ENCODE data around the gene NMRAL1. TPM values are rescaled to one million over a fixed set of nuclear protein-coding genes. Genes with fewer than 3 reads are reported as not detected.

NMRAL1 gene
- polyA plus RNA-seq, 3 donors = 39.2 to 57.0 (median 49.4) TPM

DNA sequence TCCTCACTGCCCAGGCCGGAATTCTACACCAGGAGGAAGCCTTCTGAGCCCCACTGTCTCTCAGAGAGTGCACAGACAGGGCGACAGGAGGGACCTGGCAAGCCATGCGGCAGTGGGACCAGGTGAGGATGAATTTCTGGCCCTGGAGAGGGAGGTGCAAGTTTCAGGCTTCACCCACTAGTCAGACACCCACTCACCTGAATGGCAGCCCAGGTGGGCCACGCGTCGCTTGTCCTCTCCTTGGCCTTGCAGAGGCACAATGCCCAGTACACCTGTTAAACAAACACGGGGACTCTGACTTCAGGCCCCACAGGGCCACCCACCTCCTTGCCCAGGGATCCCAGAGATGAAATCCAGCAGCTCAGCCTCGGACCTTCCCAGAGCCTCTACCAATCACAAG lies 62.3 kb downstream of the NMRAL1 start:
- Mint-ChIP-seq H3K4me1 (peaks cover 22% of the 10 kb centered on the region), H3K27ac (peak overlapping the region in 1 of 7 donors; percentile 24), H3K27me3 (ENCODE audit: low read depth in 3 of 3) (peaks cover 0 to 4% (median 0%) of the 10 kb centered on the region in 3 donors), H3K9me3 (no peaks in the 10 kb centered on the region), H3K36me3 (peaks cover 51 to 82% of the 10 kb centered on the region in 2 donors), H3K4me3 (no peak overlapping the region)
- DNase-seq = no peak
- WGBS (ENCODE audit: insufficient coverage) = 100% methylated on average over 5 of the region's 8 CpGs
- no peaks in the 10 kb centered on the region for H3K9me3 ChIP-seq (replicated peaks in 1 of 2; ENCODE audit: control insufficient read depth in 1 of 2, insufficient read depth in 1 of 2, low read length in 2 of 2)
- H3K27me3 ChIP-seq (ENCODE audit: control insufficient read depth in 2 of 2, insufficient read depth in 2 of 2, low read length in 2 of 2) = no peaks in the 10 kb centered on the region
- no peak overlapping the region for H3K4me3 ChIP-seq (replicated peaks in 1 of 3; ENCODE audit: low read depth in 2 of 3, low read length in 3 of 3)
- TF ChIP-seq, protein P1, sequence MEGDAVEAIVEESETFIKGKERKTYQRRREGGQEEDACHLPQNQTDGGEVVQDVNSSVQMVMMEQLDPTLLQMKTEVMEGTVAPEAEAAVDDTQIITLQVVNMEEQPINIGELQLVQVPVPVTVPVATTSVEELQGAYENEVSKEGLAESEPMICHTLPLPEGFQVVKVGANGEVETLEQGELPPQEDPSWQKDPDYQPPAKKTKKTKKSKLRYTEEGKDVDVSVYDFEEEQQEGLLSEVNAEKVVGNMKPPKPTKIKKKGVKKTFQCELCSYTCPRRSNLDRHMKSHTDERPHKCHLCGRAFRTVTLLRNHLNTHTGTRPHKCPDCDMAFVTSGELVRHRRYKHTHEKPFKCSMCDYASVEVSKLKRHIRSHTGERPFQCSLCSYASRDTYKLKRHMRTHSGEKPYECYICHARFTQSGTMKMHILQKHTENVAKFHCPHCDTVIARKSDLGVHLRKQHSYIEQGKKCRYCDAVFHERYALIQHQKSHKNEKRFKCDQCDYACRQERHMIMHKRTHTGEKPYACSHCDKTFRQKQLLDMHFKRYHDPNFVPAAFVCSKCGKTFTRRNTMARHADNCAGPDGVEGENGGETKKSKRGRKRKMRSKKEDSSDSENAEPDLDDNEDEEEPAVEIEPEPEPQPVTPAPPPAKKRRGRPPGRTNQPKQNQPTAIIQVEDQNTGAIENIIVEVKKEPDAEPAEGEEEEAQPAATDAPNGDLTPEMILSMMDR (IDR thresholded peaks at IDR 0.05) = no peak
- H3K4me2 ChIP-seq (replicated peaks; ENCODE audit: extremely low read depth, low read length, poor library complexity, severe bottlenecking) = no peak overlapping the region
- peaks cover 88% of the 10 kb centered on the region for H3K79me2 ChIP-seq (ENCODE audit: insufficient read depth, low read length)
- peaks cover 92% of the 10 kb centered on the region for H4K20me1 ChIP-seq (ENCODE audit: insufficient read depth, low read length)
- intact Hi-C loops (cut with micrococcal nuclease) = no loop called here
- peaks cover 61 to 63% of the 10 kb centered on the region in 2 donors for H3K36me3 ChIP-seq (replicated peaks in 1 of 2; ENCODE audit: control insufficient read depth in 1 of 2, insufficient read depth in 2 of 2, low read length in 2 of 2)
- no peak overlapping the region for H3K9ac ChIP-seq (ENCODE audit: insufficient read depth, low read length, poor library complexity, severe bottlenecking)
- H2AFZ ChIP-seq (ENCODE audit: insufficient read depth, low read depth, low read length, poor library complexity, severe bottlenecking) = no peak overlapping the region
- peaks cover 20 to 26% of the 10 kb centered on the region in 2 donors for H3K4me1 ChIP-seq (ENCODE audit: control insufficient read depth in 1 of 2, insufficient read depth in 2 of 2, low read length in 2 of 2)
- no peak overlapping the region for H3K27ac ChIP-seq (ENCODE audit: low read depth in 1 of 2, low read length in 2 of 2)

Small RNA genes lying within 50 kb of the gene (small RNA-seq; reads per million reads assigned to genes)
- gene AC012676.2 (ENCODE audit: insufficient read length, low read depth) = not detected

Other genes starting within 250 kb of the NMRAL1 start
- not detected for gene SRL, start 232.5 kb downstream of the NMRAL1 start, polyA plus RNA-seq
- gene TFAP4, start 201.6 kb downstream of the NMRAL1 start, polyA plus RNA-seq = 10 to 100 TPM in 1 of 3 donors, under 1 TPM in 2; 0.16 to 13.4 (median 0.71) TPM
- gene GLIS2, start 158.6 kb downstream of the NMRAL1 start, polyA plus RNA-seq = under 1 TPM in 1 of 3 donors, not detected in 2; 0.03 TPM
- 10 to 100 TPM; 34.3 to 37.6 (median 34.7) TPM for gene PAM16, start 123.3 kb downstream of the NMRAL1 start, polyA plus RNA-seq
- gene VASN, start 102.8 kb downstream of the NMRAL1 start, polyA plus RNA-seq = under 1 TPM in 1 of 3 donors, not detected in 2; 0.03 TPM
- gene CORO7, start 58.0 kb downstream of the NMRAL1 start, polyA plus RNA-seq = 100 to 1,000 TPM in 1 of 3 donors, 10 to 100 TPM in 2; 44.7 to 181 (median 68.4) TPM
- gene DNAJA3, start 48.8 kb downstream of the NMRAL1 start, polyA plus RNA-seq = 10 to 100 TPM; 17.1 to 27.9 (median 19.5) TPM
- 10 to 100 TPM; 21.7 to 33.2 (median 25.0) TPM for gene HMOX2, start 1.8 kb upstream of the NMRAL1 start, polyA plus RNA-seq
- 10 to 100 TPM in 2 of 3 donors, 1 to 10 TPM in 1; 8.6 to 11.2 (median 10.8) TPM for gene CDIP1, start 64.1 kb upstream of the NMRAL1 start, polyA plus RNA-seq
- gene C16orf96, start 81.7 kb upstream of the NMRAL1 start, polyA plus RNA-seq = under 1 TPM in 1 of 3 donors, not detected in 2; 0.13 TPM
- gene UBALD1, start 140.3 kb upstream of the NMRAL1 start, polyA plus RNA-seq = 10 to 100 TPM in 1 of 3 donors, 1 to 10 TPM in 2; 2.2 to 19.2 (median 2.8) TPM
- gene MGRN1, start 150.2 kb upstream of the NMRAL1 start, polyA plus RNA-seq = 10 to 100 TPM in 1 of 3 donors, 1 to 10 TPM in 2; 3.7 to 48.2 (median 4.7) TPM
- 10 to 100 TPM; 40.0 to 62.7 (median 41.1) TPM for gene NUDT16L1, start 218.9 kb upstream of the NMRAL1 start, polyA plus RNA-seq

Data from CD14-positive monocyte (primary cell).